ENCODE data around the gene SPINK2. TPM values are rescaled to one million over a fixed set of nuclear protein-coding genes. Genes with fewer than 3 reads are reported as not detected.

Gene SPINK2
- polyA plus RNA-seq, 1 donor from 2014 or later = 7.1 TPM

- peaks cover 2 to 17% (median 7%) of the 10 kb centered on the region in 3 donors for H3K4me1 Mint-ChIP-seq
- no peak overlapping the region for H3K4me3 Mint-ChIP-seq
- no peaks in the 10 kb centered on the region for H3K36me3 Mint-ChIP-seq
- H3K27ac Mint-ChIP-seq = no peak overlapping the region
- H3K27me3 Mint-ChIP-seq = peaks cover 5% of the 10 kb centered on the region
- no peaks in the 10 kb centered on the region for H3K9me3 Mint-ChIP-seq
Observed at GRCh38 chr4:56823933-56824600, 2.6 kb upstream of the SPINK2 start.

DNA sequence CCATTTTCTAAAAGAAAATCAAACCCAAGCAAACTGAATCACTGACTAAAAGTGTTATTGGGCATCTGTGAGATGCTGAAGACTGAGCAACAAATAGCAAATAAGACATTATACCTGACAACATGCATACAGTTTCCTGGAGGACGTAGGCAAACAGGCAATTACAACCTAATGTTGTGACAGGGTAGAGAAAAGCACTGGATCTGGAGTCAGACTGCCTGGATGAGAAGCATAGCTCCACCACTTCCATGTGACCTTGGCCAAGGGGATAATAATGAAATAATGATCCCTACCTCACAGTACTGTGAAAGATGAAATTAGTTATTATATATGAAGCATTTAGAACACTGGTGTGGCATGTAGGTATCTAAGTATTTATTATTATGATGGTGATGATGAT, 2.7 kb downstream of the SPINK2 start:
- H3K9me3 Mint-ChIP-seq = no peaks in the 10 kb centered on the region

DNA sequence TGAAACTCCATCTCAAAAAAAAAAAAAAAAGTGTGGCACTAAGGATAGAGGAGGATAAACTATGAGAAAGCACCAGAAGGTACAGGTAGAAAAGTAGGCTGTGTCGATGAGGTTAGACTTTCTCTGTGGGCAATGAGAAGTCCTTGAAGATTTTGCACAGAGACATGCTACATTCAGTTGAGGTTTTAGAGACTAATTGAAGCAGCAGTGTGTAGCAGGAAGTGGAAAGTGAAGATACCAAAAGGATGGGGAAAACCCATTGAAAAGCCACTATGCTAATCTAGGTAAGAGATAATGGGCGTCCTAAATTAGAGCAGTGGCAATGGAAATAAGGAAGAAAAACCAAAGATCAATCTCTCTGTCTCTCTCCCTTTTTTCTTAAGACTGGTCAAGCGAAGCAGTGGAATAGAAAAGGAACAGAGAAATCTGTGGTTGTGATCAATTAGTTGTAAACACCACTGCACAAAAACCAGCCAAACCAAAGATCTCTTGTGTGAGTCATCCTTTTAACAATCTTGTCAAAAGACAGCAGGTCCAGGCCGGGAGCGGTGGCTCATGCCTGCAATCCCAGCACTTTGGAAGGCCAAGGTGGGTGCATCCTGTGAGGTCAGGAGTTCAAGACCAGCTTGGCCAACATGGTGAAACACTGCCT, 3.5 kb downstream of the SPINK2 start:
- Mint-ChIP-seq H3K36me3 (no peaks in the 10 kb centered on the region), H3K4me1 (peaks cover 12 to 27% (median 13%) of the 10 kb centered on the region in 3 donors), H3K9me3 (no peaks in the 10 kb centered on the region), H3K27me3 (peaks cover 1% of the 10 kb centered on the region), H3K4me3 (peak overlapping the region in 3 of 4 donors; percentile 2 to 89 (median 63)), H3K27ac (peak overlapping the region in 2 of 3 donors; percentile 18 to 88)

More for the DNA sequence above, 2.7 kb downstream of the SPINK2 start:
- no peaks in the 10 kb centered on the region for H3K36me3 Mint-ChIP-seq
- peaks cover 5% of the 10 kb centered on the region for H3K27me3 Mint-ChIP-seq
- H3K27ac Mint-ChIP-seq = no peak overlapping the region
- peaks cover 12 to 27% (median 13%) of the 10 kb centered on the region in 3 donors for H3K4me1 Mint-ChIP-seq
- no peak overlapping the region for H3K4me3 Mint-ChIP-seq

DNA sequence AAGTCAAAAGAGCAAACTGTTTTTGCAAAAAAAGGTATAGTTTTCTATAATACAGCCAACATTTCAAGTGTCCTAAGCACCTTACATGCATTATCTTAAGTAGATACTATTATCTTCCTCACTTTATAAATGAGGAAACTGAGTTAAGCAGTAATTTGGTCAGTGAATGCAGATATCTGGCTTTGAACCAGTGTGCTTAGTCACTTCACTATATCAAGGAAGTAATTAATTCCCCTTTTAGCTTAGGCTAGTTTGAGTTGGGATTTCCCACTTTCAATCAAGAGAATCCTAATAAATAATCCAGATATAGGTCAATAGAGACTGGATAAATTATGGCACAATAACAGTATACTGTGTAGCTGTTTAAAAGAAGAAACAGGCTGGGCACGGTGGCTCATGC, 14.8 kb downstream of the SPINK2 start:
- Mint-ChIP-seq H3K4me1 (peaks cover 2 to 11% (median 7%) of the 10 kb centered on the region in 3 donors), H3K27me3 (no peaks in the 10 kb centered on the region), H3K9me3 (no peaks in the 10 kb centered on the region), H3K27ac (no peak overlapping the region), H3K4me3 (no peak overlapping the region), H3K36me3 (no peaks in the 10 kb centered on the region)

DNA sequence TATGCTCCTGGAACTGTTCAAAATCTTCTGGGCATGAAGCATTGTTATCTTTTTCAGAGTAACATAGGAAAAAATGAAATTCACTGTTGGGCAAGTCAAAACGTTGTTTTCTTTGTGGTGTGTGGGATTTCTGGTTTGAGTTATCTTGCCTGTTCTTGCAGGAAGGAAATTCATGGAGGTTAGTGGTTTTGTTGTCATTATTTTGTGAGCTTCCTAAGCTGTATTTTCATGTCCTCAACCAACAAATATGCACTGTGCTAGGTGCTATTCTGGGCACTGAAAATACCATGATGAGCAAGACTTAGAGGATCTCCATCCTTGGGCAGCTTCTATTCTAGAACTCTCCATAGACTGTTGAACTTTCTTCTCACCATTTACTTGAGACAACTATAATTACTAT, 16.9 kb downstream of the SPINK2 start:
- no peaks in the 10 kb centered on the region for H3K9me3 Mint-ChIP-seq
- H3K4me1 Mint-ChIP-seq = peaks cover 6 to 18% (median 10%) of the 10 kb centered on the region in 3 donors
- no peaks in the 10 kb centered on the region for H3K27me3 Mint-ChIP-seq
- H3K4me3 Mint-ChIP-seq = no peak overlapping the region
- no peaks in the 10 kb centered on the region for H3K36me3 Mint-ChIP-seq
- H3K27ac Mint-ChIP-seq = no peak overlapping the region

DNA sequence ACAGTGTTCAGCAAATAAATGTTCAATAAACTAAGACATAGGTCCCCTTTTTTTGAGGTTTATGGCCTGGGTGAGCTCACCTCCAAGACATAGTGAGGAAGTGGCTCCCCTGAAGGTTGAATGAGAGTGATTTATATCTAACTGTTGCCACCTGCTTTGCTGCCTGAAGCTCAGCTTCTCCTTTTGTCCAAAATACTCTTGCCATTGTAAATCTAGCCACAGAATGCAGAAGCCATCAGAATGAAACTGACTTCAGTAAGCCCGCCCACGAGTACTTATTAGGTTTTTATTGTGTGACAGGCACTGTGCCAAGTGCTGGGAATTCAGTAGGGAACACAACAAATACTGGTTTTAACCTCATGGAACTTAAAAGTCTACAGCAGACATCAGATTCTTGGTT, 18.0 kb downstream of the SPINK2 start:
- Mint-ChIP-seq H3K9me3 (no peaks in the 10 kb centered on the region), H3K4me1 (peaks cover 9 to 23% (median 12%) of the 10 kb centered on the region in 3 donors), H3K27ac (peak overlapping the region in 1 of 3 donors; percentile 20), H3K4me3 (no peak overlapping the region), H3K27me3 (no peaks in the 10 kb centered on the region), H3K36me3 (no peaks in the 10 kb centered on the region)

DNA sequence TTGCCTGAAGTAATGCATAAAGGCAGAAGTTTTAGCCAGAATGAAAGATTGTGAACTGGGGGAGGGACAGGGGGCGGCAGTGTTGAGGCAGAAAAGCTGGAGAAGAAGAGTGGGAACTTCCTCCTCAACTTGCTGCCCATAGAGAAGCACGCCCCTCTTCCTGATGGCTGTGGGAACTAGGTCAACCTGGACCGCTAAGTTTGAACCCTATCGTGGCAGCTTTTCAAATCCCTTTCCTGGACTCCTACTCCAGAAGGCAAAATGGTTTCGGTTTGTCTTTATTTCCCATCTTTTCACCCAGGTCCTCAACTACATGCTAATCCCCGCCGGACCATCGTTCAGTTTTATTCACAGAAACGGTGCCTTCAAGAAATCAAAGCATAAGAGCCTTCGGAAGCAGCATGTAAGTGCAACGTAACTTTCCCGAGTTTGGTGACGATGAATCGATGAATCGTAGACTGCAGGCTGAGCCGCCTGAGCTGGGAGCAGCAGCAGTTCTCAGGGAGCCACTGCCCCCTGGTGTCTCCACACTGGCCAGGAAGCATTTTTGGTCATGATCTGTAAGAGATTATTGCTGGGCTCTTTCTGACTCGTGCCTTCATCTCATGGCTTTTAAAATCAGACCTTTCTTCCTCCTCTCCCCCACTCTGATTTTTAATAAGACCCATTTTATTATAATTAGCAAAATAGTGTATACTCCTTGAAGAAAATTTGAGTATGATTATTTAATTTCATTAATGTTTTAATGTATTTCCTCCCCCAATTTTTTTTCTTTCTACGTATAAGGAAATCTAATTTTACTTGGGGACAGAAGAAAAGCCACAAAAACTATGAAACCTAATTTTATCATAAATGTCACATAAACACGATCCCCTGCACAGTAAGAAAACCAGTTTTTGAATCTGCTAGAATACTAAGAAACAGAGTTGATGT, 21.4 kb downstream of the SPINK2 start:
- peak overlapping the region; percentile 93 to 99 (median 98) for H3K4me3 Mint-ChIP-seq

DNA sequence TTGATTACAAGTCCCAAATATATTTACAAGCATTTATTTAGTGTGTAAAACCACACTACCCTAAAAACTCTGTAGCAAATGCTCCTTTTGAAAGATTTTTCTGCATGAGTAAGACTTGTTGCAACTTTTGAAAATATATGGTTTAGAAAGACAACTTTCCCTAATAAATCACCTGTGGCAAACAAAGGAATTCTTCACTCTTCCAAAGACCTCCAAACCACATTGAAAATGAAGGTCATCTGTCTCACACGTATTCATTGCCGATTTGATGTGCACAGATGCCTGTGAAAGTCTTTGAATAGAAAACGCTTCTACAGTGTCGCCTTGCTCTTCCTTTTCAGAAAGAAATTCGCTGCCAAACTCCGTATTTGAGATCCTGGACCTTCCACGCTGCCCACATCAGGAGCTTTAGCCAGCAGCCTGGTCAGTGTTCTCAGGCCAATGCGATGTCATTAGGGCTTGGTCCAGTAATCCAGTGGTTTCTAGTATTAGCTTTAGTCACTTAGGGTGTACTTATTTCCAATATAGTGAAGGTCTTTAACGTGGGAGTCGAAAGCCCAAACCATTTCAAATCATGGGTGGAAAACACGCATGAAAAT, 22.2 kb downstream of the SPINK2 start:
- H3K36me3 Mint-ChIP-seq = no peaks in the 10 kb centered on the region
- H3K27me3 Mint-ChIP-seq = no peaks in the 10 kb centered on the region
- H3K27ac Mint-ChIP-seq = peak overlapping the region in 2 of 3 donors; percentile 25 to 92
- H3K4me3 Mint-ChIP-seq = peak overlapping the region; percentile 93 to 99 (median 98)
- H3K4me1 Mint-ChIP-seq = peaks cover 9 to 21% (median 10%) of the 10 kb centered on the region in 3 donors
- no peaks in the 10 kb centered on the region for H3K9me3 Mint-ChIP-seq

More for the DNA sequence above, 21.4 kb downstream of the SPINK2 start:
- Mint-ChIP-seq H3K4me1 (peaks cover 9 to 25% (median 10%) of the 10 kb centered on the region in 3 donors), H3K9me3 (no peaks in the 10 kb centered on the region), H3K36me3 (no peaks in the 10 kb centered on the region), H3K27me3 (no peaks in the 10 kb centered on the region), H3K27ac (peak overlapping the region; percentile 25 to 96 (median 92))

- no peak overlapping the region for H3K27ac Mint-ChIP-seq
- peaks cover 9 to 18% (median 9%) of the 10 kb centered on the region in 3 donors for H3K4me1 Mint-ChIP-seq
- H3K36me3 Mint-ChIP-seq = no peaks in the 10 kb centered on the region
- H3K9me3 Mint-ChIP-seq = no peaks in the 10 kb centered on the region
- H3K4me3 Mint-ChIP-seq = no peak overlapping the region
- H3K27me3 Mint-ChIP-seq = no peaks in the 10 kb centered on the region
Observed at GRCh38 chr4:56796211-56796610, 25.3 kb downstream of the SPINK2 start.

DNA sequence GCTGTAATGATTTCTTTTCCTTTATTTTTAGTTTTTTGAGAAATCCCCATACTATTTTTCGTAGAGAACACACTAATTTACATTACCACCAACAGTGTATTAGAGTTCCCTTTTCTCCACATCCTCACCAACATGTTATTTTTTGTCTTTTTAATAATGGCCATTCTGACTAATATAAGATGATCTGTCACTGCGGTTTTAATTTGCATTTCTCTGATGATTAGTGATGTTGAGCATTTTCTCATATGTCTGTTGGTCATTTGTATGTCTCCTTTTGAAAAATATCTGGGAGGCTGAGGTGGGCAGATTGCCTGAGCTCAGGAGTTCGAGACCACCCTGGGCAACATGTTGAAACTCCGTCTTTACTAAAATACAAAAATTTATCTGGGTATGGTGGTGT, 30.2 kb downstream of the SPINK2 start:
- Mint-ChIP-seq H3K36me3 (no peaks in the 10 kb centered on the region), H3K9me3 (no peaks in the 10 kb centered on the region), H3K4me1 (peaks cover 7 to 12% (median 11%) of the 10 kb centered on the region in 3 donors), H3K27me3 (no peaks in the 10 kb centered on the region), H3K27ac (no peak overlapping the region), H3K4me3 (peak overlapping the region in 1 of 4 donors; percentile 84)

DNA sequence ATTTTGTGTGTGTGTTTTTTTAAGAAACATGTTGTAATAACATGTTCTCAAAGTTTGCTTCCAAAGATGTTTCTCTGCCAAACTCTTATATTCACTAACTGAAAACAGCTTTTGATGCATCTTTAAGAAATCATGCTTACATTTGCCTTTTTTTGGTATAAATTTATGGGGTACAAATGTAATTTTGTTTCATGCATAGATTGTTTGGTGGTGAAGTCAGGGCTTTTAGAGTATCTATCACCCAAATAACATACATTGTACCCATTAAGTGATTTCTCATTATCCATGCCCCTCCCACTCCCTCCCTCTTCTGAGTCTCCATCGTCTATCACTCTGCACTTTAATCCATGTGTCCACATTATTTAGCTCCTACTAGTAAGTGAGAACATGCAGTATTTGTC, 30.8 kb downstream of the SPINK2 start:
- H3K4me3 Mint-ChIP-seq = peak overlapping the region in 1 of 4 donors; percentile 12
- peaks cover 7 to 11% (median 9%) of the 10 kb centered on the region in 3 donors for H3K4me1 Mint-ChIP-seq
- H3K36me3 Mint-ChIP-seq = peaks cover 2% of the 10 kb centered on the region
- H3K9me3 Mint-ChIP-seq = no peaks in the 10 kb centered on the region
- H3K27ac Mint-ChIP-seq = peak overlapping the region in 1 of 3 donors; percentile 46
- H3K27me3 Mint-ChIP-seq = no peaks in the 10 kb centered on the region

DNA sequence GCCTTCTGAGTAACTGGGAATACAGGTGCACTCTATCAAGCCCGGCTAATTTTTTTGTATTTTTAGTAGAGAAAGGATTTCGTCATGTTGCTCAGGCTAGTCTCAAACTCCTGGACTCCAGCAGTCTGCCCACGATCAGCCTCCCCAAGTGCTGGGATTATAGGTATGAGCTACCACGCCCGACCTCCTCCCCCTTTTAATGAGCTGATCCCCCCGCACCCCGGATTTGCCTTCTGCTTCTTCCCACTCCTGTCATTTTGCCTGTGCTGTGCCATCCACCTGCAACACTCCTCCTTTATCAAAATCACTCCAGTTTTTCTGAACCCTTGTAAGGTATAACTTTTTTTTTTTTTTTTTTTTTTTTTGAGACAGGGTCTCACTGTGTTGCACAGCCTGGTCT, 33.4 kb downstream of the SPINK2 start:
- Mint-ChIP-seq H3K27me3 (no peaks in the 10 kb centered on the region), H3K27ac (no peak overlapping the region), H3K4me1 (peaks cover 7 to 11% (median 9%) of the 10 kb centered on the region in 3 donors), H3K4me3 (no peak overlapping the region), H3K9me3 (no peaks in the 10 kb centered on the region), H3K36me3 (peaks cover 2% of the 10 kb centered on the region)

- no peak overlapping the region for H3K4me3 Mint-ChIP-seq
- no peaks in the 10 kb centered on the region for H3K9me3 Mint-ChIP-seq
- H3K27me3 Mint-ChIP-seq = no peaks in the 10 kb centered on the region
- H3K4me1 Mint-ChIP-seq = peaks cover 7 to 12% (median 11%) of the 10 kb centered on the region in 3 donors
- H3K27ac Mint-ChIP-seq = no peak overlapping the region
- H3K36me3 Mint-ChIP-seq = peaks cover 2% of the 10 kb centered on the region
Observed at GRCh38 chr4:56787380-56787779, 34.1 kb downstream of the SPINK2 start.

DNA sequence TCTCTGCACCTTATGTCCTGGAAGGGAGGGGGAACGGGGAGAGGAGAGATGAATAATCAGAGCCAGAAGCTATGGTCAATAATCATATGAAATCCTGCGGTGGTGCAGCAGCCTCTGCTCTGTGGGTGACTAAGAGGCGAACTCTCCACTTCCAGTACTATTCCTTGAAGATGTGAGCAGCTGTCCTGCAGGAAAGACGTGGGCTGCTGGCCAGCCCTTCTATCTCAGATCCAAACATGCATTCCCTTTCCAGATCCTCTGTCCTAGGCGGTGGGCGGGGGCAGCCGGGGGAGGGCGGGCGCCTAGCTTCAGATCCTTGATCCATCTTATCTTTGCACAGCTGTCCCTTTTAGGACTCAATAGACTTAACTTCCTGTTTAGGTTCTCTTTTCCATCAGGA, 34.5 kb downstream of the SPINK2 start:
- H3K27me3 Mint-ChIP-seq = no peaks in the 10 kb centered on the region
- no peak overlapping the region for H3K4me3 Mint-ChIP-seq
- no peaks in the 10 kb centered on the region for H3K9me3 Mint-ChIP-seq
- peaks cover 2% of the 10 kb centered on the region for H3K36me3 Mint-ChIP-seq
- H3K4me1 Mint-ChIP-seq = peaks cover 7 to 12% (median 11%) of the 10 kb centered on the region in 3 donors
- H3K27ac Mint-ChIP-seq = no peak overlapping the region

All from IgD-negative memory B cell (primary cell).